Mesothelial cell of epicardium (in vitro differentiated cells): ENCODE results near the gene IDH3G. TPM values are rescaled to one million over a fixed set of nuclear protein-coding genes. Genes with fewer than 3 reads are reported as not detected.

Experiments
- DNase-seq, 2 experiments: peaks; one replicate each; pipeline ENCODE4 v3.0.0; 2021; ENCODE audit warnings: low spot score in 2 of 2; ENCODE audit not compliant: unreplicated experiment in 2 of 2
- H3K27ac Mint-ChIP-seq: 2 replicates; pipeline ENCODE4 v1.8.0; 2021; ENCODE audit warnings: mixed read lengths
- H3K27me3 Mint-ChIP-seq: 2 replicates; pipeline ENCODE4 v1.8.0; 2021; ENCODE audit warnings: low read depth, mixed read lengths
- H3K36me3 Mint-ChIP-seq: 2 replicates; pipeline ENCODE4 v1.8.0; 2021; ENCODE audit warnings: mixed read lengths
- H3K4me1 Mint-ChIP-seq: 2 replicates; pipeline ENCODE4 v1.8.0; 2021; ENCODE audit warnings: mixed read lengths
- H3K4me3 Mint-ChIP-seq: 2 replicates; pipeline ENCODE4 v1.8.0; 2021; ENCODE audit warnings: mild to moderate bottlenecking, moderate library complexity, mixed read lengths
- H3K9me3 Mint-ChIP-seq: 2 replicates; pipeline ENCODE4 v1.8.0; 2021; ENCODE audit warnings: mixed read lengths
- total RNA-seq: library from RNA; stranded (reverse); gene quantifications from 3 replicates; pipeline ENCODE4 v1.2.1, GENCODE V29; 2021
- TF ChIP-seq, protein P1 (sequence below): fragments of 200-600 bp; sonication (generic); IDR thresholded peaks from one replicate; pipeline ENCODE4 v1.5.0; 2021; ENCODE audit warnings: antibody characterized with exemption; ENCODE audit not compliant: unreplicated experiment

Gene IDH3G
- total RNA-seq, 1 donor from 2014 or later, result 53.5 TPM

DNA sequence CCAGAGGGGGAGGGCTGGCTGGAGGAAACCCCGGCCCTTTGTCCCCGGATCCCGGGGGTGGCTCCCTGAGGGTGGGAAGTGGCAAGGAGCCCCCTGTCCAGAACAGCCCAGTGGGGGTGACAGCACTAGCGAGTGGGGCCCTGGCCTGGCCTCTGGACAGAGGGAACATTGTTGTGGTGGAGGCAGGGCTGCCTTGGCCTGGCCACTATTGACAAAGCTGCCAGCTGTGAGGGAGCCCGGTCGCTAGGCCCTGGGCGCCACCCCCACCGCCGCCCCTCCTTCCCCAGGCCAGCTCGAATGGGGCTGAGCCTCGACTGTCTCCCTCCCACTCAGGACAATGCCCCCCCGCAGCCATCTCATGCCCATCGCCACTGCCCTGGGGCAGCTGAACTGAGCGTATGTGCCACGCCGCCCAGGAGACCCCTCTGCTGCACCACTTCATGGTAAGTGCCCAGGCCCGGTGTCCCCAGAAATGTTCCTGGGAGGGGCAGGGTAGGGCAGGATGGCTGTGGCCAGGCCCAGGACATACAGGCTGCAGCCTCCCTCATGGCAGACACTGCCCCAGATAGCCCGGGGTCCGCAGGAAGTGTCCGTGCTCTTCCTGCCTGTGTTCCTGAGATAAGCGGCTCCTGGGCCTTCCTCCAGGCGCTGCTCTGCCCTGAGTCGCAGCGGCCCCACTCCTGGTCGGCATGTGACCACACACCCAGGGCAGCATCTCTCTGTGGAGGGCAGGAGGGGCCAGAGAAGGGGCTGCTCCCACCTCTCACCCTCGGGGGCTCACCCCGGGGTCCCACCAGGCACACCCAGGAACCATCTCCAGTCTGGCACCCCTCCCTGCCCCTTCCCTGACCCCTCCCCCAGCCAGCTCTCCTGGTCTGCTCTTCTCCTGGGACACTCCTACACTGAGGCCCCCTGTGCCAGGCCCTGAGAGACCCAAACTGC, 28.8 kb downstream of the IDH3G start:
- Mint-ChIP-seq H3K9me3 (no peaks in the 10 kb centered on the region), H3K27ac (peak overlapping the region; percentile 74), H3K4me1 (peaks cover 10% of the 10 kb centered on the region), H3K4me3 (no peak overlapping the region), H3K27me3 (no peaks in the 10 kb centered on the region), H3K36me3 (no peaks in the 10 kb centered on the region)
- TF ChIP-seq, protein P1, sequence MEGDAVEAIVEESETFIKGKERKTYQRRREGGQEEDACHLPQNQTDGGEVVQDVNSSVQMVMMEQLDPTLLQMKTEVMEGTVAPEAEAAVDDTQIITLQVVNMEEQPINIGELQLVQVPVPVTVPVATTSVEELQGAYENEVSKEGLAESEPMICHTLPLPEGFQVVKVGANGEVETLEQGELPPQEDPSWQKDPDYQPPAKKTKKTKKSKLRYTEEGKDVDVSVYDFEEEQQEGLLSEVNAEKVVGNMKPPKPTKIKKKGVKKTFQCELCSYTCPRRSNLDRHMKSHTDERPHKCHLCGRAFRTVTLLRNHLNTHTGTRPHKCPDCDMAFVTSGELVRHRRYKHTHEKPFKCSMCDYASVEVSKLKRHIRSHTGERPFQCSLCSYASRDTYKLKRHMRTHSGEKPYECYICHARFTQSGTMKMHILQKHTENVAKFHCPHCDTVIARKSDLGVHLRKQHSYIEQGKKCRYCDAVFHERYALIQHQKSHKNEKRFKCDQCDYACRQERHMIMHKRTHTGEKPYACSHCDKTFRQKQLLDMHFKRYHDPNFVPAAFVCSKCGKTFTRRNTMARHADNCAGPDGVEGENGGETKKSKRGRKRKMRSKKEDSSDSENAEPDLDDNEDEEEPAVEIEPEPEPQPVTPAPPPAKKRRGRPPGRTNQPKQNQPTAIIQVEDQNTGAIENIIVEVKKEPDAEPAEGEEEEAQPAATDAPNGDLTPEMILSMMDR, result no peak
- no peak for DNase-seq

DNA sequence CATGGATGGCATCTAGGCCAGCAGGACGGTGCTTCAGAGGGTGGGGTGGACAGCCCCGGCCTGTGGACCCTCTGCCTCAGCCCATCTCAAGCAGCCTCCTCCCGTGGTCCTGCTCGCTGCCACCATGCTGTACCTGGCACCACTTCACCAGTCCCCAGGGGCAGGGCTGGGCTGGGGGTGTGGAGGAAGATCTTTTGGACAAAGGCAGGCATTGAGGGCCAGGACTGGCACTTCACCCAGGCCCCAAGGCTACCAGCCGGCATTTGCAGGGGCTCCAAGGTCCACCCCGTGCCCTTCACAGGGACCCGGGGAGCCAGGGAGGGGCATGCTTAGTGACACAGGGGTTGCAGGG, 29.4 kb downstream of the IDH3G start:
- H3K4me1 Mint-ChIP-seq, result peaks cover 10% of the 10 kb centered on the region
- TF ChIP-seq, protein P1, result no peak
- no peaks in the 10 kb centered on the region for H3K36me3 Mint-ChIP-seq
- no peaks in the 10 kb centered on the region for H3K9me3 Mint-ChIP-seq
- DNase-seq, result no peak
- H3K27me3 Mint-ChIP-seq, result no peaks in the 10 kb centered on the region
- no peak overlapping the region for H3K4me3 Mint-ChIP-seq
- H3K27ac Mint-ChIP-seq, result no peak overlapping the region

- H3K36me3 Mint-ChIP-seq, result no peaks in the 10 kb centered on the region
- DNase-seq, result peak; percentile 40 to 75
- peak within 1 kb of the TSS; percentile 26 for H3K4me3 Mint-ChIP-seq
- TF ChIP-seq, protein P1, result peak; percentile 72
- H3K27ac Mint-ChIP-seq, result no peak within 1 kb of the TSS
- peaks cover 10% of the 10 kb centered on the region for H3K4me1 Mint-ChIP-seq
- H3K9me3 Mint-ChIP-seq, result no peaks in the 10 kb centered on the region
- no peaks in the 10 kb centered on the region for H3K27me3 Mint-ChIP-seq
These were observed 30.0 kb downstream of the IDH3G start, which contains the start of gene PLXNB3 for GRCh38 chrX:153763989-153764755. Gene PLXNB3 (plus strand): TSS chrX:153764249. CDS start chrX:153765536, 1,287 bp downstream.

DNA sequence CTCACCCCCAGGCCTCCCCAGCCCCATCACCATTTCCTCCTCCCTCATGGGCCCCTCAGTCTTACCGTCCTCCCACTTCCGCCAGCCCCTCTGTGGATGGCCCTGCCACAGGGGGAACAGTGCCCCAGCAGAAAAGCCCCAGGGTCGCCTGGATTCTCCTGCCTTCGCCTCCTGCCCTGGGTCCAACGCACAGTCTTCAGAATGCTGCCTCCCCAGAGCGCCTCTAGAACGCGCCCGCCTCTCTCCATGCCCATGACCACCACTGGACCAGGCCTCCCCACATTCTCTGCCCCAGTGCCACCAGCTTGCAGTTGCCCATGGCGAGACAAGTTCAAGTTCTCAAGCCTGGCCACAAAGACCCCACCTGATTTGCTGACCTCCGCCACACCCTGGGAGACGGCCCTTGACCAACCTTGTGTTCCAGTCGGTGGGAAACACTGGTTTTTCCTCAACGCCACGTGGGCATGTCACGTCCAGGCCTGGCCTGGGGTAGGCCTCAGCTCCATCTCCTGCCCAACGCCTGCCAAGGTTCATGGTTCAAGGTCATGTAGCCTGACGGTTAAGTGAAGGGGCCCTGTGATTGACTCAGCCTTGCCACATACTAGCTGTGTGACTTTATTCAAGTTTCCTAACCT, 30.8 kb downstream of the IDH3G start:
- TF ChIP-seq, protein P1, result no peak
- Mint-ChIP-seq H3K27me3 (no peaks in the 10 kb centered on the region), H3K36me3 (no peaks in the 10 kb centered on the region), H3K4me3 (no peak overlapping the region), H3K9me3 (no peaks in the 10 kb centered on the region), H3K4me1 (peaks cover 10% of the 10 kb centered on the region), H3K27ac (no peak overlapping the region)
- DNase-seq, result no peak

GRCh38 chrX:153762626-153763173, 31.5 kb downstream of the IDH3G start:
- no peak for DNase-seq
- Mint-ChIP-seq H3K36me3 (no peaks in the 10 kb centered on the region), H3K27ac (no peak overlapping the region), H3K9me3 (no peaks in the 10 kb centered on the region), H3K27me3 (no peaks in the 10 kb centered on the region), H3K4me3 (no peak overlapping the region), H3K4me1 (peaks cover 10% of the 10 kb centered on the region)
- TF ChIP-seq, protein P1, result no peak
